ENCODE results near the gene RAD23A. TPM values are rescaled to one million over a fixed set of nuclear protein-coding genes. Genes with fewer than 3 reads are reported as not detected.
"Not testable (repeated sequence)": the region's sequence is repeated elsewhere in the genome, so short reads cannot be mapped to it uniquely, and the experiment has no call there.

RAD23A gene
- 76.4 and 88.8 TPM in 2 replicates for total RNA-seq (2014; rRNA removed; shearing (Covaris generic))

GRCh38 chr19:12945479-12946091 is at the start of gene RAD23A:
Gene RAD23A (plus strand): TSS chr19:12945862. CDS start chr19:12945949, 87 bp downstream.
- in situ Hi-C loops (cut with HindIII; ENCODE audit: low sequenced_read_pairs): no loop called here
- DNase-seq (ENCODE audit: low spot score): peak; percentile 92

GRCh38 chr19:12896460-12896859 is 49.2 kb upstream of the RAD23A start:
- in situ Hi-C loops (cut with HindIII; ENCODE audit: low sequenced_read_pairs): no loop called here
- DNase-seq (ENCODE audit: low spot score): peak; percentile 79

- in situ Hi-C loops (cut with HindIII; ENCODE audit: low sequenced_read_pairs): loop anchor here (25.0 kb wide), 1 partner anchor 162 kb away; no protein-coding TSS in a partner anchor
- DNase-seq (ENCODE audit: low spot score): no peak
Measured at GRCh38 chr19:12899891-12900518, 45.7 kb upstream of the RAD23A start.

- in situ Hi-C loops (cut with HindIII; ENCODE audit: low sequenced_read_pairs): loop anchor here (25.0 kb wide), 1 partner anchor 155 kb away; no protein-coding TSS in a partner anchor
- no peak for DNase-seq (ENCODE audit: low spot score)
Measured at GRCh38 chr19:12907166-12907565, 38.5 kb upstream of the RAD23A start.

GRCh38 chr19:12912571-12912970 is 33.1 kb upstream of the RAD23A start:
- in situ Hi-C loops (cut with HindIII; ENCODE audit: low sequenced_read_pairs): loop anchor here (25.0 kb wide), 1 partner anchor 150 kb away; no protein-coding TSS in a partner anchor
- DNase-seq (ENCODE audit: low spot score): no peak

GRCh38 chr19:12913011-12913561 is 32.6 kb upstream of the RAD23A start:
- DNase-seq (ENCODE audit: low spot score): peak; percentile 98
- in situ Hi-C loops (cut with HindIII; ENCODE audit: low sequenced_read_pairs): loop anchor here (25.0 kb wide), 1 partner anchor 149 kb away; no protein-coding TSS in a partner anchor

- DNase-seq (ENCODE audit: low spot score): no peak
- in situ Hi-C loops (cut with HindIII; ENCODE audit: low sequenced_read_pairs): loop anchor here (25.0 kb wide), 1 partner anchor 148 kb away; no protein-coding TSS in a partner anchor
Measured at GRCh38 chr19:12913851-12914690, 31.6 kb upstream of the RAD23A start.

- in situ Hi-C loops (cut with HindIII; ENCODE audit: low sequenced_read_pairs): loop anchor here (25.0 kb wide), 1 partner anchor 146 kb away; no protein-coding TSS in a partner anchor
- DNase-seq (ENCODE audit: low spot score): not testable (repeated sequence)
Measured at GRCh38 chr19:12915860-12916259, 29.8 kb upstream of the RAD23A start.

GRCh38 chr19:12918253-12918652 is 27.4 kb upstream of the RAD23A start:
- no peak for DNase-seq (ENCODE audit: low spot score)

GRCh38 chr19:12921047-12921446 is 24.6 kb upstream of the RAD23A start:
- in situ Hi-C loops (cut with HindIII; ENCODE audit: low sequenced_read_pairs): loop anchor here (25.0 kb wide), 1 partner anchor 141 kb away; no protein-coding TSS in a partner anchor
- DNase-seq (ENCODE audit: low spot score): no peak

More at GRCh38 chr19:12918253-12918652, 27.4 kb upstream of the RAD23A start:
- in situ Hi-C loops (cut with HindIII; ENCODE audit: low sequenced_read_pairs): loop anchor here (25.0 kb wide), 1 partner anchor 144 kb away; no protein-coding TSS in a partner anchor

GRCh38 chr19:12922959-12923358 is 22.7 kb upstream of the RAD23A start:
- DNase-seq (ENCODE audit: low spot score): no peak
- in situ Hi-C loops (cut with HindIII; ENCODE audit: low sequenced_read_pairs): loop anchor here (25.0 kb wide), 1 partner anchor 139 kb away; no protein-coding TSS in a partner anchor

GRCh38 chr19:12924621-12925310 is 20.9 kb upstream of the RAD23A start:
- DNase-seq (ENCODE audit: low spot score): no peak
- in situ Hi-C loops (cut with HindIII; ENCODE audit: low sequenced_read_pairs): loop anchor here (25.0 kb wide), 1 partner anchor 138 kb away; no protein-coding TSS in a partner anchor

GRCh38 chr19:12930002-12930645 is 15.5 kb upstream of the RAD23A start:
- in situ Hi-C loops (cut with HindIII; ENCODE audit: low sequenced_read_pairs): no loop called here
- no peak for DNase-seq (ENCODE audit: low spot score)

- in situ Hi-C loops (cut with HindIII; ENCODE audit: low sequenced_read_pairs): no loop called here
Measured at GRCh38 chr19:12932392-12933286, 13.0 kb upstream of the RAD23A start.

GRCh38 chr19:12933287-12934072 is 12.2 kb upstream of the RAD23A start, which contains the start of gene FARSA:
Gene FARSA (minus strand): TSS chr19:12933711. CDS start chr19:12933696, 15 bp downstream.
- in situ Hi-C loops (cut with HindIII; ENCODE audit: low sequenced_read_pairs): no loop called here
- DNase-seq (ENCODE audit: low spot score): peak; percentile 97

More at GRCh38 chr19:12932392-12933286, 13.0 kb upstream of the RAD23A start:
- no peak for DNase-seq (ENCODE audit: low spot score)

GRCh38 chr19:12935071-12935470 is 10.6 kb upstream of the RAD23A start:
- in situ Hi-C loops (cut with HindIII; ENCODE audit: low sequenced_read_pairs): no loop called here
- DNase-seq (ENCODE audit: low spot score): no peak

Data from G401 (cell line).